SK-N-SH (cell line): ENCODE results near the gene SCAI. TPM values are rescaled to one million over a fixed set of nuclear protein-coding genes. Genes with fewer than 3 reads are reported as not detected.

Source experiments
- CTCF ChIA-PET: fragments of 300-600, 350-600 bp; formaldehyde crosslinking; extraction: SDS; loops from one replicate; lab custom pipeline; 2021; lab: Yijun Ruan, JAX
- POLR2A ChIA-PET: fragments of 350-600 bp; sonication (Branson Sonifier 250); formaldehyde crosslinking; extraction: SDS; loops from one replicate; lab custom pipeline; 2020; ENCODE audit warnings: antibody characterized with exemption, inconsistent platforms; lab: Yijun Ruan, JAX
- DNase-seq: peaks from one replicate; pipeline ENCODE4 v3.0.0; 2012
- H2AFZ ChIP-seq: fragments of 200-600 bp; sonication (generic); 2 replicates; pipeline ENCODE4 v1.8.1; 2016; ENCODE audit warnings: antibody characterized with exemption, mild to moderate bottlenecking, low read depth
- H3F3A ChIP-seq: fragments of 200-600 bp; sonication (generic); replicated peaks from 2 replicates; pipeline ENCODE3; 2016; ENCODE audit warnings: antibody characterized with exemption, mild to moderate bottlenecking; ENCODE audit not compliant: insufficient read depth
- H3K27ac ChIP-seq, 2 experiments: fragments of 200-500 bp in 1 of 2; fragments of 200-600 bp in 1 of 2; sonication (Bioruptor generic) in 1 of 2; sonication (generic), shearing (Covaris generic) in 1 of 2; 2 replicates each; pipeline versions ENCODE4 v1.5.1 to v1.6.1; 2014 to 2016; ENCODE audit warnings: low read depth in 2 of 2, inconsistent platforms in 1 of 2, low read length in 1 of 2, mild to moderate bottlenecking in 1 of 2, mixed read lengths in 1 of 2
- H3K27me3 ChIP-seq: fragments of 200-600 bp; sonication (generic), shearing (Covaris generic); 2 replicates; pipeline ENCODE4 v1.6.1; 2016; ENCODE audit warnings: mixed run types; ENCODE audit not compliant: insufficient read depth
- H3K36me3 ChIP-seq, 2 experiments: fragments of 200-500 bp in 1 of 2; fragments of 200-600 bp in 1 of 2; sonication (Bioruptor generic) in 1 of 2; sonication (generic) in 1 of 2; replicated peaks in 1 of 2; 2 replicates each; pipeline versions ENCODE3 to v1.5.1; 2014 to 2016; ENCODE audit warnings: low read length in 1 of 2, mild to moderate bottlenecking in 1 of 2; ENCODE audit not compliant: insufficient read depth in 2 of 2, control insufficient read depth in 1 of 2
- H3K4me1 ChIP-seq, 2 experiments: fragments of 200-500 bp in 1 of 2; fragments of 200-600 bp in 1 of 2; sonication (Bioruptor generic) in 1 of 2; sonication (generic), shearing (Covaris generic) in 1 of 2; 2 replicates each; pipeline versions ENCODE4 v1.5.1 to v1.6.1; 2014 to 2016; ENCODE audit warnings: low read depth in 1 of 2, low read length in 1 of 2, mixed run types in 1 of 2; ENCODE audit not compliant: insufficient read depth in 2 of 2, control insufficient read depth in 1 of 2
- H3K4me2 ChIP-seq: fragments of 200-600 bp; sonication (generic), shearing (Covaris generic); 2 replicates; pipeline ENCODE4 v1.6.1; 2017; ENCODE audit warnings: mixed run types
- H3K4me3 ChIP-seq, 2 experiments: fragments of 200-500 bp in 1 of 2; fragments of 200-600 bp in 1 of 2; sonication (Bioruptor generic) in 1 of 2; sonication (generic), shearing (Covaris generic) in 1 of 2; 2 replicates each; pipeline versions ENCODE4 v1.5.1 to v1.8.1; 2014 to 2016; ENCODE audit warnings: low read depth in 2 of 2, inconsistent platforms in 1 of 2, low read length in 1 of 2, mild to moderate bottlenecking in 1 of 2, mixed read lengths in 1 of 2, moderate library complexity in 1 of 2
- H3K79me2 ChIP-seq: fragments of 200-600 bp; sonication (generic); 2 replicates; pipeline ENCODE4 v1.8.1; 2017; ENCODE audit warnings: mild to moderate bottlenecking; ENCODE audit not compliant: insufficient read depth
- H3K9ac ChIP-seq: fragments of 200-600 bp; sonication (generic); 2 replicates; pipeline ENCODE4 v1.6.1; 2017; ENCODE audit warnings: mixed run types
- H3K9me2 ChIP-seq: fragments of 200-600 bp; sonication (generic); 2 replicates; pipeline ENCODE4 v1.6.1; 2017; ENCODE audit warnings: mixed run types
- H3K9me3 ChIP-seq: fragments of 200-600 bp; sonication (generic); 2 replicates; pipeline ENCODE4 v1.6.1; 2017; ENCODE audit warnings: mixed run types, mild to moderate bottlenecking, moderate library complexity
- H4K20me1 ChIP-seq: fragments of 200-600 bp; sonication (generic); 2 replicates; pipeline ENCODE4 v1.6.1; 2017; ENCODE audit warnings: mild to moderate bottlenecking, mixed run types; ENCODE audit not compliant: insufficient read depth
- CHD2 ChIP-seq: fragments of 150-350 bp; IDR thresholded peaks from 2 replicates; pipeline ENCODE4 v1.6.1; 2018; ENCODE audit warnings: low read length; ENCODE audit not compliant: partially characterized antibody
- FOXJ3 ChIP-seq: sonication (generic); formaldehyde crosslinking; IDR thresholded peaks from 2 replicates; pipeline ENCODE4 v1.5.1; 2020; ENCODE audit warnings: mild to moderate bottlenecking, missing genetic modification reagents
- IRF3 ChIP-seq: fragments of 150-350 bp; IDR thresholded peaks from 2 replicates; pipeline ENCODE4 v1.6.1; 2016; ENCODE audit warnings: mild to moderate bottlenecking, low read depth, low read length
- MAX ChIP-seq: IDR thresholded peaks from 2 replicates; pipeline ENCODE4 v1.4.0; 2012; ENCODE audit warnings: low read depth
- NFIC ChIP-seq: IDR thresholded peaks from 2 replicates; pipeline ENCODE4 v1.4.0; 2012; ENCODE audit warnings: borderline replicate concordance
- NRF1 ChIP-seq: IDR thresholded peaks from 2 replicates; pipeline ENCODE4 v1.6.1; 2012; ENCODE audit warnings: low read depth, mild to moderate bottlenecking, low read length
- REST ChIP-seq: IDR thresholded peaks from 2 replicates; pipeline ENCODE4 v1.6.1; 2012; ENCODE audit warnings: mild to moderate bottlenecking, low read depth, low read length, moderate library complexity
- SIN3A ChIP-seq: IDR thresholded peaks from 2 replicates; pipeline ENCODE4 v1.6.1; 2012; ENCODE audit warnings: low read depth, mild to moderate bottlenecking, low read length, moderate library complexity, borderline replicate concordance
- SMC3 ChIP-seq: IDR thresholded peaks from 2 replicates; pipeline ENCODE4 v1.6.1; 2012; ENCODE audit warnings: low read depth, low read length, improper control_type of control experiment
- USF1 ChIP-seq: IDR thresholded peaks from 2 replicates; pipeline ENCODE4 v1.4.0; 2012; ENCODE audit warnings: low read depth, borderline replicate concordance
- whole genome bisulfite sequencing: methylation state at CpG from one replicate; pipeline ENCODE4 v1.1.6; 2017; ENCODE audit warnings: low lambda C conversion rate; 5-methylcytosine and 5-hydroxymethylcytosine counted together
- polyA plus RNA-seq, 3 experiments: library from polyadenylated mRNA; depleted of rRNA; stranded (reverse); fragments of >200 nt; gene quantifications; 2 replicates each; pipeline ENCODE4 v1.2.3, GENCODE V29; 2012

The SCAI gene
- polyA plus RNA-seq, 1 of the 3 experiments (the other 2 are of a cell fraction), result 0.85 TPM

- TF ChIP-seq USF1 (no peak), REST (no peak), SIN3A (no peak)
- TF ChIP-seq, all 33 proteins: peak for 0
Measured at GRCh38 chr9:124913378-124913777, 229.9 kb downstream of the SCAI start (continued).

GRCh38 chr9:124911766-124912165, 231.6 kb downstream of the SCAI start:
- Histone ChIP-seq H3K79me2 (no peaks in the 10 kb centered on the region), H3K27ac (no peak overlapping the region), H3K9me2 (no peaks in the 10 kb centered on the region), H3K9me3 (no peaks in the 10 kb centered on the region), H3K36me3 (peaks cover 25 to 46% of the 10 kb centered on the region in 2 experiments), H3K4me1 (no peaks in the 10 kb centered on the region), H3K4me3 (no peak overlapping the region), H3K9ac (no peak overlapping the region)
- WGBS, result 95% methylated on average over 1 of the region's 1 CpG
- TF ChIP-seq NRF1 (no peak), MAX (no peak), CHD2 (no peak), IRF3 (no peak), NFIC (no peak), FOXJ3 (CRISPR knock-in tag) (no peak), SMC3 (no peak)
- TF ChIP-seq, all 33 proteins: peak for 0
- H3K4me2 ChIP-seq, result no peak overlapping the region
- ChIA-PET CTCF (interaction anchor here (0.8 to 1.2 kb wide), 3 partner anchors 13 to 430 kb away, joined by 3 to 4 read pairs (median 3); no protein-coding TSS in a partner anchor), POLR2A (no interaction called here)
- no peaks in the 10 kb centered on the region for H4K20me1 ChIP-seq
- peaks cover 3% of the 10 kb centered on the region for H3F3A ChIP-seq
- no peak overlapping the region for H2AFZ ChIP-seq
- no peak for DNase-seq
- no peaks in the 10 kb centered on the region for H3K27me3 ChIP-seq
